HL-60/S4 treated with retinoic acid at 250 ng/mL for 4 days and 3 days (cell line): ENCODE results near the gene AURKB.

ENCODE experiments used
- in situ Hi-C: fragments of 300-500 bp; cut with MboI; formaldehyde crosslinking; loops from 2 replicates; pipeline ENCODE4 v1.7.0; 2022; ENCODE audit warnings: low sequenced_read_pairs

Gene AURKB

DNA sequence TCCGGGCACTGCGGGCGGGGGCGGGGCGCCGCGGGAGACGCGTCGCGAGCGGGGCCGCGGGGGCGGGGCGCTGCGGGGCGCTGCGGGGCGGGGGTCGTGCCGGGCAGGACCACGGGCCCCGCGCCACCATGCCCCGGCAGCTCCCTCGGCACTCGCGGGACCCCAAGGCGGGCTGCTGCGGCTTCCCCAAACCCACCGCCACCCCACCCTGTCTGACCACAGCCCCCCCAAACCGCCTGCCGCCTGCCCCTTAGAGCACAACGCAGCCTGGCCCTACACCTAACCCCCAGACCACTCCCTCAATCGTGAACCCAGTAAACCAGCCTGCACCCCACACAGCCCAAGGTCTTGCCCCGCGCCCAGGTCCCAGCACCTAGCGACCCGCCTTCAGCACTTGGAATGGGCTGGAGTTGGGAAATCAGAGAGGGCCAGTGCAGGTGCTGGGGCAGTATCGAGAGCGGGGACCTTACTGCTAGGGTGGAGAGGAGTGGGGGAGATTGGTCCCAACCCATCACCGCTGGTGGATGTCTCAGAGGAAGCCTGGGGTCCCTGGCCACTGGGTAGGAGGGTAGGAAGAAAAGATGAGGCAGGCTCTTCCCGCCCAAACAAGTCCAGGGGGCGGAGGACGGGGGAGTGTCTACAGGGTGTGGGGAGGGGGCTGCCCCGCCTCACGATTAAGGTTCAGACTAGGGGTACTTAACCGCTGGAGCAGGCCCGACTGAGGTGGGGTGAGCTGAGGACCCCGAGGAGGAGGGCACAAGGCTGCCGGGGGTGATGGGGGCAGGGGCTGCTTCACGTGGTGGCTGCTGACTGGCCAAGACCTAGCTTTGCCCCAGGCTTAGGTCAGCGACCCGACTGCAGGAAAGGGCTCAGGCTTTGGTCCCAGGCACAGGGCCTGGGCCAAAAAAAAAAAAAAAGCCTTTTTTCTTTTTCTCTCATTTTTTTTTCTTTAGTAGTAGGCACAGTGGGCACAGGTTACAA, 47.1 kb downstream of the AURKB start:
- in situ Hi-C loops, result no loop called here

DNA sequence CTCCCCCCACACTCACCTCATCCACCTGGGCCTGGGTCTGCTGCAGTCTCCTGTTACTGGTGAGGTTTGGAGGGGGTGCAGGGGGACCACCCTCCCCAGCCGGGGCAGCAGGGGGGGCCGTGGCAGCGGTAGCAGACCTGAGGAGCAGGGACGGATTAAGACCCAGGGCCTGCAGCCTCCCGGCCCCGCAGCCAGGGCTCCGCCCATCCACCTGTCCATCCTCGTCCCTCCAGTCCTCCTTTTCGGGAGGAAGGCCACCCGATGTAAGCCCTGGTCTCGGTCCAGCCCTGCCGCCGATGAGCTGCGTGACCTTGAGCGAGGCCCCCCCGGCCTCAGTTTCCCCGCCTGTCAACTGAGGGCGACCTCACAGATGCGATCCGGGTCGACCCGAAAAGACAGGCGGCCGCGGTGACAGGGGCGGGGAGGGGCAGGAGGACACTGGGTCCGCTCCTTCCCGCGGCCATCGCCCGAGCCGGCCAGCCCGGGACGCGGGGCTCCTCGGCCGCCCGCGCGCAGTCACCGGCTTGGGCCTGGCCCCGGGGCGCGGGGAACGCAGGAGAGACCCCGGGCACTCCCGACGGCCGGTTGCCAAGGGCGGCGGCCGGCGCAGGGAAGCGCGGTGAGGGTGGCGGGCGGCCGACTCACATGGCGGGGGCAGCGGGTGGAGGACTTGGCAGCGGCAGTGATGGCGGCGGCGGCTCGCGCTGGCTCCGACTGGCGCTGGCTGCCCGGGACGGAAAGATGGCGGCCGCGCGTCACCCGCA, 48.0 kb downstream of the AURKB start, which contains the start of gene VAMP2:
Gene VAMP2, minus strand, starts transcription at position 716 of the 764 bp plus-strand sequence. Its CDS starts 69 bp downstream, at position 647.
- in situ Hi-C loops, result no loop called here

DNA sequence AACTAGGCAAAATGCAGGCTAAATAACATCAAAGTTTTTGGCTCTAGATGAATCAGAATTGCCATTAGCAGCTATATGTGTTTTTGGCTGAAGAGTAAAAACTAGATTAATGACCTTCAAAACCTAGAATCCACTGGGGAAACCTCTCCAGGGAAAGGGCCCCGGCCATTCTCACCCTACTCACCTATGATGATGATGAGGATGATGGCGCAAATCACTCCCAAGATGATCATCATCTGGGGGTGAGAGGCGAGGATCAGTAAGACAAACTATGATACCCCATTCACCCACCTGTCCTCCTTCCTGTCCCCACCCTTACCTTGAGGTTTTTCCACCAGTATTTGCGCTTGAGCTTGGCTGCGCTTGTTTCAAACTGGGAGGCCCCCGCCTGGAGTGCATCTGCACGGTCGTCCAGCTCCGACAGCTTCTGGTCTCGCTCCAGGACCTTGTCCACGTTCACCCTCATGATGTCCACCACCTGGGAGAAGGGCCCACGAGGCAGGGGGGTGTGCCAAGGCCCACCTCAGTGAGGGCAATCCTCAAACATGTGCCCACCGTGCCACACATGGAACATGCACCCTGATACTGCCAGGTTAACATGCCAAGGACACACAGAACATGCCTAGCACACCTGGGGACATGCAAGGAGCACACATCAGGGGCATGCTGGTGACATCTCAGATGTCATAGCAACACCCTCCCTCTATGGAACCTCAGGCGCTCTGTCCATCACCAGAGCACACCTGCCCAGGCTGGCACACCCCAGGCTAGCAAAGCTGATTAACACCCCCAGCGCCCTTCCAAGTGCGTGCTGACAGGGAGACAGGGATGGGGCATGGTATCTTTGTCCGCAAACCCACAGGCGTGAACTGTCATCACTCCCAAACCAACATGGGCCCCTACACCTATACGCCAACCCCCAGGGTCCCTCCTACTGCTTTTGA, 48.8 kb downstream of the AURKB start:
- in situ Hi-C loops, result no loop called here

DNA sequence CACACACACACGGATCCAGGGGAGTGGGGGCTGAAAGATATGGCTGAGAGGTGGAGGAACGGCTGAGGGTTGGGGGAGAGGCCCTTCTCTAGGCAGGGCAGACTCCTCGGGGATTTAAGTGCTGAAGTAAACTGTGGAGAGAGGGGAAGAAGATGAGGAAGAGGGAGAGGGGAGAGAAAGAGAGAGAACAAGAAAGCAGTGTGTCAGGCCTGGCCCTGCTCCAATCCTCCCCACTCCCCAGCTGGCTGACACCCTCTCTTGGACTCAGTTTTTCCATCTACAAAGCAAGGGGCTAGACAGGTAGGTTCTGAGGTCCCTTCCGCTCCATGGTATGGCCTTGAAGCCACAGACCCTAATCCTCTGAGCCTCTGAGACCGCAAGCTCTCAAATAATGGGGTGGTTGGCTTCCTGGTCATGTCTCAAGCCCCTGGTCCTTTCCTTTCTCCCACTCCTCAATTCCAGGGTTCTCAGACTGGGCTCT, 49.6 kb downstream of the AURKB start:
- in situ Hi-C loops, result no loop called here

DNA sequence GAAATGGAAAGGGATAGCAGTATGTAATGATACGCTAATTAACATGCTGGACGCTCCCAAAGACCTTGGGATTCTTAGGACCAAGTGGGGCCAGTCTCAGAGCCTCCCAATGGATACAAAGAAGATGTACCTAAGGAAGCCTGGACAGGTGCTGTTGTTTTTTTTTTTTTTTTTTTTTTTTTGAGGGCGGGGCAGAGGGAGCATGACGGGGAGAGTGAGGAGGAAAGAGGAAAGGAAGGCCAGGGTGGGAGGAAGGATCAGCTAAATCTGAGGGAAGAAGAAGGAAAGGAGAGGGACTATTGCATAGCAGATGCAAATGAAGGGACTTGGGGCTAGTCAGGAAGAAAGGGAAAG, 50.2 kb downstream of the AURKB start:
- in situ Hi-C loops, result no loop called here

DNA sequence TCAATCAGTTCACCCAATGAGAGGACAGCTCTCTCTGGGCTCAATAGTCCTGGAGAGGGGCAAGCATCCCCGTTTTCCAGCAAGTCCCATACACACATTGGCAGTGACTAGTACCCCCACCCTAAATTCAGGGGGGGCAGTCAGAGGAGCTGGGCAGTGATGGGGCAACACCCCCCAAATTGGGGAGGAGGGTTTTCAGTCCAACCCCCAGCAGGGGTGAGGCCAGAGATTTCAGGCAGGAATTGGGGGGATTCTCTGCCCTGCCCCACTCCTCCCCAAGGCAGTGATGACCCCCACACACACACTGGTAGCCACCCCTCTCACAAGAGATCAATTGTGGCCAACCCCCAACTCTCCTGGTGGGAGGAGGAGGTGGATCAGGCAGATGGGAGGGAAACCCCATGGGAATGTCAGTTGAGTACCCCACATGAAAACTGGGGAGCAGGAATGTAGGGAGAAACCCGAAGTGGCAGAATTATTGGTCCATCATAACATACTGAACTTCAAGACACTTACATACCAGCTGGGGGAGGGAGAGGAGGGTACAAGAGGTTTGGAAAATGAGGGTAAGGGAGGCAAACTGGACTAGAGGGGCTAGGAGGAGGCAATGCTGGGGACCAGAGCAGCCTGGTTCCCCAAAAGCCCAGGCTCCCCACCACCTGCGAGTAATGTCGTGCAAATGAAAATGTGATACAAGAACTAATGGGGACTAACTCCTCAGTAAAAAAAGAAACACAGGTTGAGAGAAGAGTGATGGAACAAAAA, 50.7 kb downstream of the AURKB start:
- in situ Hi-C loops, result no loop called here

DNA sequence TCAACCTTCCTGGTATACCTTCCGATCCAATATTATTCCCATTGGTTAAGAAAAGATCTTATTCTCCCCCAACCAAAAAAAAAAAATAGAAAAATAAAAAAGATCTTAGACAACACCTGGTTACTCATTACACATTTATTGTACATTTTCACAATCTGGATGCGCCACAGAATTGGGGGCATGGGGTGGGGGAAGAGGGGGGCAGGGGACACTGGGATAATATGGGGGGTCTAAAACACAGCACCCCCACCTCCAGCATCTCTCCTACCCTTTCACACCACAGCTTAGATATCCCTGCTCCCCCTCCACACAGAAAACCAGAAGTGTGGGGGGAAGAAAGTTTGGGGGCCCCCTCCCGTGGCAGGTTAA, 51.4 kb downstream of the AURKB start:
- in situ Hi-C loops, result no loop called here

DNA sequence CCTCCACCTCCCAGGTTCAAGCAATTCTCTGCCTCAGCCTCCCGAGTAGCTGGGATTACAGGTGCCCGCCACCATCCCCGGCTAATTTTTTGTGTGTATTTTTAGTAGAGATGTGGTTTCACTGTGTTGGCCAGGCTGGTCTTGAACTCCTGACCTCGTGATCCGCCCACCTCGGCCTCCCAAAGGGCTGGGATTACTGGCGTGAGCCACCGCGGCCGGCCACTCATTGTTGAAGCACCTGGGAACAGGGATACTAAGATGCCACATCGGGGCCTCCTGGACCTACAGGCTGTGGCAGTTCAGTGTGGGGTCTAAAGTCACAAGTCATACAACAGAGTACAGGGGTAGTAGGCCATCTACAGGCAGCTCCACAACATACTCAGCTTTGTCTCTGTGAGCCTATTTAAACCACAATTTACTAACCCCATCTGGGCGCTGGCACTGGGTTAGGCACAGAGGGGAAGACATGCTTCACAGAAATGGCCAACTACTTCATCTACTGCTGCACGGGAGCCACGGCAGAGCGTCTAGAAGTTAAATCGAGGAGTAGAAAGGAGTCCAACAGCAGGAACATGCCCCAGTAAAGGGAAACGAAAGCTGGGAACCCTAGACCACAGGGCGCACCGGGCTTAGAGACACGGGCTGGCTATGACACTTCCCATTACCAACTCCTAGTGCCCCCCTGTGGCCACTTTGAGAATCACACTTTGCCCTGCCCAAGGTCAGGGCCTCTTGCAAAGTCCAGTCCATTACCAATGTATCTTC, 51.9 kb downstream of the AURKB start:
- in situ Hi-C loops, result no loop called here

DNA sequence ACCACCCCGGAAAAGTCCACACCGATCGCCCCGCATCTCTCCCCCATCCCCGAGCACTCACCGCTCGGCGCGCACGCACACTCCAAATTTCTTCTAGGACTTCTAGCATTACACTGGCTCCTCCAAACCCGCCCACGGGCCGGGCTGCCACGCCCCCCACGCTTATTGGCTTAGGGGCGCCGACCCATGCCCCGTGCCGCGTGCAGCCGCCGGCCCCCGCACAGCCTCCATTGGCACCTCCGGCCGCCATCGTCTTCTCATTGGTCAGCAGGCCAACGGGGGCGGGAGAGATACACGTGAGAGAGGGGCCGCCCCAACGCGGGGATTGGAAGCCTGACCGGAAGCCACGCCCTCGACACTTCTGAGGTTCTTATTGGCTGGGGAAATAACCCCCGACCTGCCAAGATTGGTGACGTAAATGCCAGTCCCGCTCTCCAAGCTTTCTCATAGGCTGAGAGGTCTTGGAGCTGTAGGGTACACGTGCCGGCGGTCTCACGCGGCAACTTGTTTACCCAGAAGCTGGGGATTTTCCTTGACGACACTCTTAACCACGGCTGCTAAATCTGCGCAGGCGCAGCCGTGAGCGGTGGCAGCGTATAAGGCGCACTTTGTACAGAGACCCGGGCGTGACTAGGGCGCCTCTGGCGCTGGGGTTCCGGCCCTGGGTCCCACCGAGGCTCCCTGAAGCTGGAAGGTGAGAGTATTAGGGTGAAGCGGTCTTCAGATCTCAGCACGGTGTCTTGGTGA, 54.0 kb downstream of the AURKB start:
- in situ Hi-C loops, result no loop called here

DNA sequence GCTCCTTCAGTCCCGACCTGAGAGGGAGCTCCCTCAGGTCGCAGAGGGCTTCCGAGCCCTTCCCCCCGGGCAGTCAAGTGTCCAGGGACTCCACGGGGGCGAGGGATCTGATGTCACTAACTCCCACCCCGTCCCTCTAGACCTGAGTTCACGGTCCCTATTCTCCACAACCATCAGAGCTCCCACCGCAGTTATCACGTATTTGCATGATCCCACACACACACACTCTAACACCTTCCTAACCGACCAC, 54.5 kb downstream of the AURKB start:
- in situ Hi-C loops, result no loop called here

DNA sequence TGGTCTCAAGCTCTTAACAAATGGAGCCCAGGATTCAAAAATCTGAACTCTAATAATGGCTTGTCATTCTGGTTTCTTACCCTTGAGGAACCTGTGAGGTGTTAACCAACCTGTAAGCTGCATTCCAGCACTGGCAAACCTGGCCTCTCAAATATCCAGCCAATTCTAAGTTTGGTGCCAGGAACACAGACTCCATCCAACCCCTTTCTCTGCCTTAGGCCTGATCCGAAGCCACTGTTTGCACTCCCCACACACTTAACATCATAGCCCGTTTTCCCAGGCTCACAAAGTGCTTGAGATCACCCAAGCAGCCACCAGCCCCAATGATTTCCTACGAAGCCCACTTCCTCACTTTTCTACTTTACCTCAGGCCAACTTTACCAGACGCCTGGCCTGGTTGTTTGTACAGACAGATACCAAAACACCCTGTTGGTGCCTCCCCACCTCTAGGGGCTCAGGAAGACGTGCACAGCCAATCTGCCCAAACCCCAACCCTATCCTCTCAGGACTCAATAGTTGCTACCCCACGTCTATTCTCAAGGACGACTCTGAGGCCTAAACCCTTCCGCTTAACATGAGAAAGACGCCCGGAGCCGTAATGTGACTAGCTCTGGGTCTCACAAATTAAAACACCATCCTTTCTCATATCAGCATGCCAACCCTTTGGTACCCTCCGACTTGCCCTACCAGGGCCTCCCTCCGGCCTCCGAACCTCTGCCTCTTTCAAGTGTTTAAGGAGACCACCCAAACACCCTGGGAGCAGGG, 55.0 kb downstream of the AURKB start:
- in situ Hi-C loops, result no loop called here
